GM23338 (cell line): ENCODE measurements around the gene FOXP4. TPM values are rescaled to one million over a fixed set of nuclear protein-coding genes. Genes with fewer than 3 reads are reported as not detected.

Experiments
- ATAC-seq: fragments of 200-7000 bp; cut with Tn5 transposase; 3 replicates; pipeline ENCODE4 v1.9.1; 2020
- DNase-seq: peaks from one replicate; pipeline ENCODE4 v3.0.0-alpha.2; 2015; ENCODE audit warnings: low spot score
- H2AFZ ChIP-seq: fragments of 200-600 bp; sonication (generic); 2 replicates; pipeline ENCODE4 v1.8.0; 2016; ENCODE audit warnings: antibody characterized with exemption, mild to moderate bottlenecking, moderate library complexity
- H3F3A ChIP-seq: fragments of 200-600 bp; sonication (generic); replicated peaks from 2 replicates; pipeline ENCODE4 v1.8.0; 2017; ENCODE audit warnings: antibody characterized with exemption, mixed run types, low read depth
- H3K27ac ChIP-seq: fragments of 200-600 bp; sonication (generic); 2 replicates; pipeline ENCODE4 v1.6.1; 2016; ENCODE audit warnings: low read depth
- H3K27me3 ChIP-seq: fragments of 200-600 bp; sonication (generic); 2 replicates; pipeline ENCODE4 v1.8.0; 2016; ENCODE audit warnings: mild to moderate bottlenecking, mixed run types, moderate library complexity; ENCODE audit not compliant: insufficient read depth
- H3K36me3 ChIP-seq: fragments of 200-600 bp; sonication (generic); 2 replicates; pipeline ENCODE4 v1.8.0; 2016; ENCODE audit warnings: mild to moderate bottlenecking; ENCODE audit not compliant: insufficient read depth
- H3K4me1 ChIP-seq: fragments of 200-600 bp; sonication (generic); 2 replicates; pipeline ENCODE4 v1.8.0; 2016; ENCODE audit warnings: mild to moderate bottlenecking, moderate library complexity; ENCODE audit not compliant: insufficient read depth
- H3K4me2 ChIP-seq: fragments of 200-600 bp; sonication (generic); 2 replicates; pipeline ENCODE4 v1.7.1; 2017; ENCODE audit warnings: mixed run types
- H3K4me3 ChIP-seq: fragments of 200-600 bp; sonication (generic); 2 replicates; pipeline ENCODE4 v1.6.1; 2016; ENCODE audit warnings: mixed run types
- H3K79me2 ChIP-seq: fragments of 200-600 bp; sonication (generic); replicated peaks from 2 replicates; pipeline ENCODE4 v1.8.0; 2017; ENCODE audit warnings: mild to moderate bottlenecking; ENCODE audit not compliant: insufficient read depth
- H3K9me2 ChIP-seq: fragments of 200-600 bp; sonication (generic); 2 replicates; pipeline ENCODE4 v1.8.0; 2017; ENCODE audit not compliant: insufficient read depth
- H4K20me1 ChIP-seq: fragments of 200-600 bp; sonication (generic); replicated peaks from 2 replicates; pipeline ENCODE4 v1.8.0; 2017; ENCODE audit warnings: mild to moderate bottlenecking; ENCODE audit not compliant: insufficient read depth
- H3K27ac Mint-ChIP-seq: 2 replicates; pipeline ENCODE4 v1.8.0; 2020; ENCODE audit warnings: inconsistent platforms, mild to moderate bottlenecking, moderate library complexity, mixed read lengths
- H3K27me3 Mint-ChIP-seq: 3 replicates; pipeline ENCODE4 v1.8.0; 2022; ENCODE audit warnings: low read depth, mild to moderate bottlenecking, moderate library complexity, mixed read lengths, inconsistent platforms; ENCODE audit not compliant: insufficient read depth, poor library complexity
- H3K36me3 Mint-ChIP-seq: 3 replicates; pipeline ENCODE4 v1.8.0; 2021; ENCODE audit warnings: low read depth, mild to moderate bottlenecking, inconsistent platforms, moderate library complexity, mixed read lengths
- H3K4me1 Mint-ChIP-seq: 3 replicates; pipeline ENCODE4 v1.8.0; 2020; ENCODE audit warnings: mild to moderate bottlenecking, inconsistent platforms, mixed read lengths
- H3K4me3 Mint-ChIP-seq: 3 replicates; pipeline ENCODE4 v1.8.0; 2021; ENCODE audit warnings: moderate library complexity, mild to moderate bottlenecking, inconsistent platforms, mixed read lengths
- H3K9me3 Mint-ChIP-seq: 3 replicates; pipeline ENCODE4 v1.8.0; 2020; ENCODE audit warnings: moderate library complexity, mild to moderate bottlenecking, inconsistent platforms, mixed read lengths
- CREB1 ChIP-seq: fragments of 250-450 bp; sonication (Bioruptor Pico); IDR thresholded peaks from 2 replicates; pipeline ENCODE4 v1.5.0; 2020; ENCODE audit warnings: low read depth, mild to moderate bottlenecking, moderate library complexity
- ETS1 ChIP-seq: IDR thresholded peaks from 2 replicates; pipeline ENCODE4 v1.6.1; 2016; ENCODE audit warnings: antibody characterized with exemption
- EZH2 ChIP-seq: fragments of 200-600 bp; sonication (generic); IDR thresholded peaks from one replicate; pipeline ENCODE4 v1.8.0; 2017; ENCODE audit warnings: antibody characterized with exemption, mild to moderate bottlenecking, low read depth; ENCODE audit not compliant: unreplicated experiment
- EZH2phosphoT487 ChIP-seq: fragments of 200-600 bp; sonication (generic); IDR thresholded peaks from one replicate; pipeline ENCODE4 v1.8.1; 2018; ENCODE audit warnings: antibody characterized with exemption; ENCODE audit not compliant: unreplicated experiment
- JUNB ChIP-seq: IDR thresholded peaks from one replicate; pipeline ENCODE4 v1.6.1; 2016; ENCODE audit warnings: antibody characterized with exemption; ENCODE audit not compliant: unreplicated experiment
- NANOG ChIP-seq: IDR thresholded peaks from 2 replicates; pipeline ENCODE4 v1.6.1; 2016; ENCODE audit warnings: antibody characterized with exemption, borderline replicate concordance
- REST ChIP-seq: IDR thresholded peaks from one replicate; pipeline ENCODE4 v1.6.1; 2018; ENCODE audit warnings: antibody characterized with exemption; ENCODE audit not compliant: unreplicated experiment
- ZNF331 ChIP-seq: fragments of 250-450 bp; sonication (Bioruptor Pico); IDR thresholded peaks from 2 replicates; pipeline ENCODE4 v1.5.0; 2020; ENCODE audit warnings: low read depth, mild to moderate bottlenecking, moderate library complexity
- ZNF462 ChIP-seq: fragments of 250-450 bp; sonication (Bioruptor Pico); IDR thresholded peaks from 2 replicates; pipeline ENCODE4 v1.5.0; 2020; ENCODE audit warnings: mild to moderate bottlenecking, moderate library complexity
- polyA plus RNA-seq: library from polyadenylated mRNA; unstranded; fragments of >200 nt; fragmentation: Nextera tagmentation; extraction: Ambion mirVana; gene quantifications from 2 replicates; pipeline ENCODE4 v1.2.1, GENCODE V29; 2016
- total RNA-seq: library from RNA; depleted of rRNA; stranded (reverse); fragments of >200 nt; shearing (Covaris generic); gene quantifications from 2 replicates; pipeline ENCODE4 v1.2.3, GENCODE V29; 2014

FOXP4 gene
- total and polyA plus RNA-seq, 2 experiments from 2014 or later, result 5.1 to 13.5 TPM

GRCh38 chr6:41600499-41601247 lies 54.5 kb downstream of the FOXP4 start (continued):
- TF ChIP-seq ETS1, result no peak
- TF ChIP-seq EZH2phosphoT487, result no peak
- no peak for TF ChIP-seq ZNF331
- TF ChIP-seq NANOG, result no peak
- no peak for TF ChIP-seq JUNB
- no peak for TF ChIP-seq REST
- TF ChIP-seq CREB1 (CRISPR knock-in tag), result no peak
- no peak for TF ChIP-seq EZH2

- Mint-ChIP-seq H3K4me3 (no peak overlapping the region), H3K27me3 (peaks cover 38% of the 10 kb centered on the region), H3K36me3 (no peaks in the 10 kb centered on the region; the same call in 2 of the 3 replicates), H3K4me1 (peaks cover 53% of the 10 kb centered on the region), H3K9me3 (no peaks in the 10 kb centered on the region), H3K27ac (no peak overlapping the region)
- H3K27me3 ChIP-seq, result peaks cover 10% of the 10 kb centered on the region
- ATAC-seq (no peak), DNase-seq (no peak)
- no peaks in the 10 kb centered on the region for H4K20me1 ChIP-seq
- no peaks in the 10 kb centered on the region for H3K9me2 ChIP-seq
- H3K4me2 ChIP-seq, result no peak overlapping the region; the same call in 1 of the 2 replicates
- no peak overlapping the region for H3K27ac ChIP-seq
- H3K4me1 ChIP-seq, result peaks cover 41% of the 10 kb centered on the region
- H3K79me2 ChIP-seq, result no peaks in the 10 kb centered on the region
- H3K36me3 ChIP-seq, result no peaks in the 10 kb centered on the region
- no peak overlapping the region for H2AFZ ChIP-seq
- H3K4me3 ChIP-seq, result no peak overlapping the region
- H3F3A ChIP-seq, result peaks cover 5% of the 10 kb centered on the region; the same call in 1 of the 2 replicates
- TF ChIP-seq JUNB (no peak), CREB1 (CRISPR knock-in tag) (no peak), EZH2 (no peak), ZNF331 (no peak), ZNF462 (CRISPR knock-in tag) (no peak), EZH2phosphoT487 (no peak), REST (no peak)
Measured at GRCh38 chr6:41601248-41601549, 55.0 kb downstream of the FOXP4 start.
